ENCODE data around the gene SERGEF. TPM values are rescaled to one million over a fixed set of nuclear protein-coding genes. Genes with fewer than 3 reads are reported as not detected.

The SERGEF gene
- total RNA-seq, 1 experiment from 2014 or later, result 31.4 TPM

DNA sequence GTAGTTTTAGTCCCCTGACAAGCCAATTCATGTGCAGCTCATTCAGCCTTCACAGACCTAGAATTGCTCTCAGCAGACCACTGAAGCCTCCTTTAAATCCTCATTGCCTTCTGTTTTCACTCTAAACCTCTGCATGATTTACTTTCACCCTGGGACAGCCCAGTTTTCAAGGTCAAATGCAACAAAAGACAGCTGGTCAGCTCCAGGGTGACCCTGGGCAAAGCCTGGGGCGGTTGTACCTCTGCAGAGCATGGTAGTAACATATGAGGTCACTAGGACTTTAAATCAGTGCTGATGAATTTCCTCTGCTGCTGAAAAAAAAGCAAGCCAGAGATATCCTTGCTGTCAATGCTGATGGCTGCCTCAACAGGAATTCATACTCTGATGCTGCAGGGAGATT, 62.2 kb downstream of the SERGEF start:
- WGBS (ENCODE audit: extremely low coverage, insufficient read length, low lambda C conversion rate), result no CpG with 5 or more reads among the region's 1 CpG
- no peak overlapping the region for H3T11ph ChIP-seq (ENCODE audit: low read length)
- H3K4me1 Mint-ChIP-seq, result peaks cover 0 to 3% of the 10 kb centered on the region in 2 experiments; a peak in 1 of 4 replicates

More for the DNA sequence above, 62.2 kb downstream of the SERGEF start:
- peaks cover 0 to 3% (median 0%) of the 10 kb centered on the region in 3 experiments; a peak in 2 of 7 replicates for H3K36me3 Mint-ChIP-seq (ENCODE audit: insufficient read depth in 1 of 3, low read depth in 3 of 3)
- H3K27ac Mint-ChIP-seq, result no peak overlapping the region
- Histone ChIP-seq H3K56ac (ENCODE audit: insufficient read length, low read depth, low read length) (no peak overlapping the region), H2BK120ac (ENCODE audit: low read depth, low read length, poor library complexity, severe bottlenecking) (no peak overlapping the region), H3K23ac (ENCODE audit: insufficient read length, low read depth, low read length) (no peak overlapping the region), H3K4me1 (ENCODE audit: insufficient read depth, low read length) (no peaks in the 10 kb centered on the region; the same call in 1 of the 2 replicates), H3K14ac (ENCODE audit: insufficient read depth, low read length) (no peak overlapping the region), H3K4ac (ENCODE audit: low read depth, low read length) (no peak overlapping the region), H2AFZ (ENCODE audit: low read length) (no peak overlapping the region), H3K9ac (ENCODE audit: extremely low read depth, insufficient read length, low read length) (no peak overlapping the region), H4K20me1 (ENCODE audit: control insufficient read depth, insufficient read depth, insufficient read length) (no peaks in the 10 kb centered on the region), H2AK5ac (ENCODE audit: insufficient read length, low read length) (no peak overlapping the region), H3K27ac (ENCODE audit: insufficient read length, low read depth, low read length) (no peak overlapping the region), H4K5ac (ENCODE audit: insufficient read length, low read depth, low read length) (no peak overlapping the region), H3K23me2 (ENCODE audit: insufficient read length, low read depth, low read length, poor library complexity, severe bottlenecking) (no peaks in the 10 kb centered on the region), H3K27me3 (ENCODE audit: insufficient read depth, low read length) (no peaks in the 10 kb centered on the region), H4K8ac (replicated peaks; ENCODE audit: insufficient read length, low read depth, low read length) (no peak overlapping the region), H2BK5ac (ENCODE audit: insufficient read length, low read length) (no peak overlapping the region), H2BK12ac (ENCODE audit: insufficient read length, low read depth, low read length) (no peak overlapping the region), H2BK15ac (ENCODE audit: low read depth, low read length) (no peak overlapping the region; the same call in 1 of the 2 replicates), H3K79me2 (ENCODE audit: insufficient read depth, low read length) (no peaks in the 10 kb centered on the region), H3K9me3 (ENCODE audit: control insufficient read depth, low read depth, low read length) (no peaks in the 10 kb centered on the region), H4K91ac (ENCODE audit: insufficient read length, low read depth, low read length) (no peak overlapping the region), H2BK20ac (ENCODE audit: low read depth, low read length, poor library complexity, severe bottlenecking) (no peak overlapping the region), H3K18ac (ENCODE audit: insufficient read length, low read depth, low read length) (no peak overlapping the region), H3K4me2 (ENCODE audit: insufficient read depth, insufficient read length, low read length) (no peak overlapping the region), H3K79me1 (ENCODE audit: insufficient read depth, low read depth, low read length, poor library complexity, severe bottlenecking) (no peaks in the 10 kb centered on the region)
- no peaks in the 10 kb centered on the region for H3K9me3 Mint-ChIP-seq
- no peak for DNase-seq
- no peak overlapping the region for H3K4me3 Mint-ChIP-seq
- H3K27me3 Mint-ChIP-seq (ENCODE audit: low read depth), result no peaks in the 10 kb centered on the region
- TF ChIP-seq, protein P1, sequence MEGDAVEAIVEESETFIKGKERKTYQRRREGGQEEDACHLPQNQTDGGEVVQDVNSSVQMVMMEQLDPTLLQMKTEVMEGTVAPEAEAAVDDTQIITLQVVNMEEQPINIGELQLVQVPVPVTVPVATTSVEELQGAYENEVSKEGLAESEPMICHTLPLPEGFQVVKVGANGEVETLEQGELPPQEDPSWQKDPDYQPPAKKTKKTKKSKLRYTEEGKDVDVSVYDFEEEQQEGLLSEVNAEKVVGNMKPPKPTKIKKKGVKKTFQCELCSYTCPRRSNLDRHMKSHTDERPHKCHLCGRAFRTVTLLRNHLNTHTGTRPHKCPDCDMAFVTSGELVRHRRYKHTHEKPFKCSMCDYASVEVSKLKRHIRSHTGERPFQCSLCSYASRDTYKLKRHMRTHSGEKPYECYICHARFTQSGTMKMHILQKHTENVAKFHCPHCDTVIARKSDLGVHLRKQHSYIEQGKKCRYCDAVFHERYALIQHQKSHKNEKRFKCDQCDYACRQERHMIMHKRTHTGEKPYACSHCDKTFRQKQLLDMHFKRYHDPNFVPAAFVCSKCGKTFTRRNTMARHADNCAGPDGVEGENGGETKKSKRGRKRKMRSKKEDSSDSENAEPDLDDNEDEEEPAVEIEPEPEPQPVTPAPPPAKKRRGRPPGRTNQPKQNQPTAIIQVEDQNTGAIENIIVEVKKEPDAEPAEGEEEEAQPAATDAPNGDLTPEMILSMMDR (conservative IDR thresholded peaks at IDR 0.05), result no peak
